ENCODE results near the gene TOP1.

TOP1 gene

GRCh38 chr20:41005361-41005729 is 23.3 kb upstream of the TOP1 start:
- Histone ChIP-seq H3K27ac (ENCODE audit: low read depth, low read length) (no peak overlapping the region), H3K4me3 (ENCODE audit: low read depth in 1 of 2, low read length in 2 of 2) (no peak overlapping the region), H3K36me3 (ENCODE audit: insufficient read depth, low read length) (no peaks in the 10 kb centered on the region), H3K9me3 (ENCODE audit: low read length) (no peaks in the 10 kb centered on the region), H3K9ac (ENCODE audit: low read length) (no peak overlapping the region), H3K27me3 (ENCODE audit: control insufficient read depth in 1 of 2, insufficient read depth in 2 of 2, low read length in 2 of 2) (no peaks in the 10 kb centered on the region), H3K4me1 (ENCODE audit: insufficient read depth, low read length) (peaks cover 19% of the 10 kb centered on the region)

- Histone ChIP-seq H3K27me3 (ENCODE audit: control insufficient read depth in 1 of 2, insufficient read depth in 2 of 2, low read length in 2 of 2) (no peaks in the 10 kb centered on the region), H3K4me3 (ENCODE audit: low read depth in 1 of 2, low read length in 2 of 2) (no peak overlapping the region), H3K9me3 (ENCODE audit: low read length) (no peaks in the 10 kb centered on the region), H3K9ac (ENCODE audit: low read length) (no peak overlapping the region), H3K36me3 (ENCODE audit: insufficient read depth, low read length) (no peaks in the 10 kb centered on the region), H3K27ac (ENCODE audit: low read depth, low read length) (no peak overlapping the region), H3K4me1 (ENCODE audit: insufficient read depth, low read length) (peaks cover 19% of the 10 kb centered on the region)
Measured at GRCh38 chr20:41006126-41006935, 22.3 kb upstream of the TOP1 start.

DNA sequence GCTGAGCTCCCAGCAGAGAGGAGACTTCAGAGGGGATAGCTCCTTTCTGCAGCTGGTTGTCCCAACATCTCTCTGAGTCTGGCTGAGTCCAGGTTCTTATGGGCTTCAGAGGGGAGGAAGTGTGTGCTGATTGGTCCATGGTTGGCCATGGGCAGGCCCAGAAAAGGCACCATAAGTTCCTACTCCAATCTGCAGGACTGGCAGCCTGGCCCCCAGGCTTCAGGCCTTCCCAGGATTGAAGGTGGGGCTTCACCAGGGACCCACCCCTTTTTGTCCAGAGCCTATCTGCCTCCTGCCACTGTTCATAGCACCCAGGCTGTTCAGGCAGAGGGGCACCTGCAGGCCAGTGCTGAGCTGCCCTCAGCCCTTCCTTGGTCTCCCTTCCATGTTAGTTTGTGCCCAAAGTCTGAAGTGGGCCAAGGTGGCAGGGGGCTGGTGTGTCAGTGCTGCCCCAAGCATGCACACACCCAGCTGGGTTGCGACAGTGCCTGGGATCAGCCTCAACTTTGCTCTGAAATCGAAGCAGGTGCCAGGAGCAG is 21.6 kb upstream of the TOP1 start:
- Histone ChIP-seq H3K4me3 (ENCODE audit: low read depth in 1 of 2, low read length in 2 of 2) (no peak overlapping the region), H3K9ac (ENCODE audit: low read length) (no peak overlapping the region), H3K27me3 (ENCODE audit: control insufficient read depth in 1 of 2, insufficient read depth in 2 of 2, low read length in 2 of 2) (no peaks in the 10 kb centered on the region), H3K36me3 (ENCODE audit: insufficient read depth, low read length) (no peaks in the 10 kb centered on the region), H3K9me3 (ENCODE audit: low read length) (no peaks in the 10 kb centered on the region), H3K4me1 (ENCODE audit: insufficient read depth, low read length) (peaks cover 19% of the 10 kb centered on the region), H3K27ac (ENCODE audit: low read depth, low read length) (no peak overlapping the region)

- H3K9ac ChIP-seq (ENCODE audit: low read length) = no peak overlapping the region
- no peak overlapping the region for H3K27ac ChIP-seq (ENCODE audit: low read depth, low read length)
- no peaks in the 10 kb centered on the region for H3K27me3 ChIP-seq (ENCODE audit: control insufficient read depth in 1 of 2, insufficient read depth in 2 of 2, low read length in 2 of 2)
- H3K36me3 ChIP-seq (ENCODE audit: insufficient read depth, low read length) = no peaks in the 10 kb centered on the region
- H3K4me3 ChIP-seq (ENCODE audit: low read depth in 1 of 2, low read length in 2 of 2) = no peak overlapping the region
- H3K9me3 ChIP-seq (ENCODE audit: low read length) = no peaks in the 10 kb centered on the region
- H3K4me1 ChIP-seq (ENCODE audit: insufficient read depth, low read length) = peaks cover 22% of the 10 kb centered on the region
Measured at GRCh38 chr20:41007481-41007880, 21.1 kb upstream of the TOP1 start.

DNA sequence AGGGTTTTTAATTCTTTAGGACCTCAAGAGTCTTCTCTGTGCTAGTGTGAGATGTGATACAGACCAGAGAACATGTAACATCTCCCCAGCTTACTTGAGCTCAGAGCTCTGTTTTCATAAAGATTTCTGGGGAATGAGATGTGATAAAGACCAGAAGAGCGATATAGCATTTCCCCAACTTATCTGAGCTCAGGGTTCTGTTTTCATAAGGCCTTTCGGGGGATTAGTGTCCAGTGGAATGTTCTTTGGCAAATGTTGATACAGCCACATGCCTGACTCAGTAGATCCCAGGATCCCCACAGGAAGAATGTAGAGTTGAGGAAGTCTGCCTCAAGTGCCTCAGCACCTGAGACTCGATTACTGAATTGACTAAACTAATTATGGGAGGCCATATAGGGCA is 18.7 kb upstream of the TOP1 start:
- H3K27me3 ChIP-seq (ENCODE audit: control insufficient read depth in 1 of 2, insufficient read depth in 2 of 2, low read length in 2 of 2) = no peaks in the 10 kb centered on the region
- H3K4me3 ChIP-seq (ENCODE audit: low read depth in 1 of 2, low read length in 2 of 2) = no peak overlapping the region
- H3K9ac ChIP-seq (ENCODE audit: low read length) = no peak overlapping the region
- no peaks in the 10 kb centered on the region for H3K36me3 ChIP-seq (ENCODE audit: insufficient read depth, low read length)
- no peaks in the 10 kb centered on the region for H3K9me3 ChIP-seq (ENCODE audit: low read length)
- H3K4me1 ChIP-seq (ENCODE audit: insufficient read depth, low read length) = peaks cover 21% of the 10 kb centered on the region
- no peak overlapping the region for H3K27ac ChIP-seq (ENCODE audit: low read depth, low read length)

DNA sequence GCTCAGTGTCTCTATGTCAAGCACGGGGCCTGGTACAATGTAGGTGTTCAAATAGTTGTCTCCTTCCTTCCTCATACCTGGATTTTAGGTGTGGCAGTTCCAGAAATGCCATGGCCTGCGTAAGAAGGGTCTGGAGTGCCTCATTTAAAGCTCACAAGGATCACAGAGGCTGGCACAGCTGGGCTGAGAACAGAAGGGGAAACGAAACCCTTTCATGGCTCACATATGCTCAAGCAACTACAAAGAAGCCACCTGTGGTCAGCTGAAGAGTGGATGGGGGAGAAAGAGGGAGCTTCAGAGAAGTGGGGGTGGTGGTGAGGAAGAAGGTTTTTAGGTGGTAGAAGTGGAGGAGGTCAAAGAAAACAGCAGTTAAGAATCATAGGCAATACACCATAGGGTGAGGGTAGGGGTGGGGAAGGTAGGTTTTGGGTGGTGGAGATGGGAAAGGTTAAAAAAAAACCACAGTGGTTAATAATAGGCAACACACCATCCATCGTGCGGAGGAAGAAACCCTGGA is 17.0 kb upstream of the TOP1 start:
- Histone ChIP-seq H3K9ac (ENCODE audit: low read length) (no peak overlapping the region), H3K36me3 (ENCODE audit: insufficient read depth, low read length) (no peaks in the 10 kb centered on the region), H3K4me1 (ENCODE audit: insufficient read depth, low read length) (peaks cover 8% of the 10 kb centered on the region), H3K27me3 (ENCODE audit: control insufficient read depth in 1 of 2, insufficient read depth in 2 of 2, low read length in 2 of 2) (no peaks in the 10 kb centered on the region), H3K27ac (ENCODE audit: low read depth, low read length) (no peak overlapping the region), H3K4me3 (ENCODE audit: low read depth in 1 of 2, low read length in 2 of 2) (no peak overlapping the region), H3K9me3 (ENCODE audit: low read length) (no peaks in the 10 kb centered on the region)

DNA sequence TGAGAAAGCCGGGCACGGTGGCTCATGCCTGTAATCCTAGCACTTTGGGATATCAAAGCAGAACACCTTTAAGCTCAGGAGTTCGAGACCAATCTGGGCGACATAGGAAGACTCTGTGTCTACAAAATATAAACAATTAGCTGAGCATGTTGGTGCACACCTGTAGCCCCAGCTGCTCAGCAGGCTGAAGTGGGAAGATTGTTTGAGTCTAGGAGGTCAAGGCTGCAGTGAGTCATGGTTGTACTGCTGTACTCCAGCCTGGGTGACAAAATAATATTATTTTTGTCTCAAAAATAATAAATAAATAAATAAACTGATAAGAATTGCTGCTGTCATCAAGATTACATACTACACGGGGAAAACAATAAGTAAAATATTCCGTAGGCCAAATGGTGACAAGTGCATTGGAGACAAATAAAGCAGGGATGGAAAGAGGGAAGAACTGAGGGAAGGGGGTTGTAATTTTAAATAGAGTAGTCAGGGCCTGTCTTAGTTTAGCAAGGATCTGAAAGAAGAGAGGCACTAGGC is 14.0 kb upstream of the TOP1 start:
- Histone ChIP-seq H3K4me3 (ENCODE audit: low read depth in 1 of 2, low read length in 2 of 2) (no peak overlapping the region), H3K27ac (ENCODE audit: low read depth, low read length) (no peak overlapping the region), H3K4me1 (ENCODE audit: insufficient read depth, low read length) (peaks cover 8% of the 10 kb centered on the region), H3K27me3 (ENCODE audit: control insufficient read depth in 1 of 2, insufficient read depth in 2 of 2, low read length in 2 of 2) (no peaks in the 10 kb centered on the region), H3K9me3 (ENCODE audit: low read length) (no peaks in the 10 kb centered on the region), H3K9ac (ENCODE audit: low read length) (no peak overlapping the region), H3K36me3 (ENCODE audit: insufficient read depth, low read length) (no peaks in the 10 kb centered on the region)

- H3K9me3 ChIP-seq (ENCODE audit: low read length) = no peaks in the 10 kb centered on the region
- H3K4me3 ChIP-seq (ENCODE audit: low read depth in 1 of 2, low read length in 2 of 2) = no peak overlapping the region
- no peak overlapping the region for H3K9ac ChIP-seq (ENCODE audit: low read length)
- no peak overlapping the region for H3K27ac ChIP-seq (ENCODE audit: low read depth, low read length)
- peaks cover 0 to 4% of the 10 kb centered on the region in 2 donors for H3K27me3 ChIP-seq (ENCODE audit: control insufficient read depth in 1 of 2, insufficient read depth in 2 of 2, low read length in 2 of 2)
- H3K36me3 ChIP-seq (ENCODE audit: insufficient read depth, low read length) = no peaks in the 10 kb centered on the region
- H3K4me1 ChIP-seq (ENCODE audit: insufficient read depth, low read length) = peaks cover 5% of the 10 kb centered on the region
Measured at GRCh38 chr20:41017448-41018042, 11.1 kb upstream of the TOP1 start.

DNA sequence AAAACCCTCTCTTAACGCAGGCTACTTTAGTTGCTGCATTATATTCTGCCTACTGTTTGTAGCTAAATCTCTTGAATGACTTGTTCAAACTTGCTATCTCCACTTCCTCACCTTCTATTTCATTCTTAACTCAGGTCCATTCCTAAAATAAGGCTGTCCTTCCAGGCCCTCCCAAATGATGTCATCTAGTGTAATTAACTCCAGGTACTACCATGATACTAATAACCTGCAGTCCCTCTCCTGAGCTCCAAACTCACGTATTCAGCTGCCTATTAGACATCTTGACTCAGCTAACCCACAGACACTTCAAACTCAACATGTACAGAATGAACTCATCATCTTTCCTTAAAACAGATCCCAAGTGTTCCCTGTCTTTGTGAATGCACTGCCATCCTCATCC is 10.5 kb upstream of the TOP1 start:
- H3K9me3 ChIP-seq (ENCODE audit: low read length) = no peaks in the 10 kb centered on the region
- no peaks in the 10 kb centered on the region for H3K4me1 ChIP-seq (ENCODE audit: insufficient read depth, low read length)
- no peaks in the 10 kb centered on the region for H3K36me3 ChIP-seq (ENCODE audit: insufficient read depth, low read length)
- no peak overlapping the region for H3K4me3 ChIP-seq (ENCODE audit: low read depth in 1 of 2, low read length in 2 of 2)
- no peak overlapping the region for H3K9ac ChIP-seq (ENCODE audit: low read length)
- no peak overlapping the region for H3K27ac ChIP-seq (ENCODE audit: low read depth, low read length)
- H3K27me3 ChIP-seq (ENCODE audit: control insufficient read depth in 1 of 2, insufficient read depth in 2 of 2, low read length in 2 of 2) = peaks cover 0 to 4% of the 10 kb centered on the region in 2 donors

DNA sequence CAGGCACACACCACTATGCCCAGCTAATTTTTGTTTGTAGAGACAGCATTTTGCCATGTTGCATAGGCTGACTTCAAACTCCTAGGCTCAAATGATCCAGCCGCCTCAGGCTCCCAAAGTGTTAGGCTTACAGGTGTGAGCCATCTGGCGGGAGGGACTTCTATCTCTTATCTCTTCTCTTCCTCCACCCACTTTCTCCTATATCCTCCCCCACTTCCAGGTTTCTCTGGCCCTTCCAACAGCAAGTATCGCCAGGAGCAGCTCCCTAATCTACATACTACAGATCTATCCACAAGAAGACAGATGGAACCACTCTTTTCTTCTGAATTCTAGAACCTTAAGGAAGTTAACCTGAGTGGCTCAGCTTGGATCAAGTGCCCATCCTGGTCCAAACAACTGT is 5.1 kb upstream of the TOP1 start:
- H3K9ac ChIP-seq (ENCODE audit: low read length) = no peak overlapping the region
- H3K9me3 ChIP-seq (ENCODE audit: low read length) = no peaks in the 10 kb centered on the region
- H3K27me3 ChIP-seq (ENCODE audit: control insufficient read depth in 1 of 2, insufficient read depth in 2 of 2, low read length in 2 of 2) = peaks cover 0 to 4% of the 10 kb centered on the region in 2 donors
- no peak overlapping the region for H3K27ac ChIP-seq (ENCODE audit: low read depth, low read length)
- no peak overlapping the region for H3K4me3 ChIP-seq (ENCODE audit: low read depth in 1 of 2, low read length in 2 of 2)
- peaks cover 4% of the 10 kb centered on the region for H3K4me1 ChIP-seq (ENCODE audit: insufficient read depth, low read length)
- no peaks in the 10 kb centered on the region for H3K36me3 ChIP-seq (ENCODE audit: insufficient read depth, low read length)

- Histone ChIP-seq H3K27me3 (ENCODE audit: control insufficient read depth in 1 of 2, insufficient read depth in 2 of 2, low read length in 2 of 2) (no peaks in the 10 kb centered on the region), H3K27ac (ENCODE audit: low read depth, low read length) (no peak overlapping the region), H3K9ac (ENCODE audit: low read length) (no peak overlapping the region), H3K4me3 (ENCODE audit: low read depth in 1 of 2, low read length in 2 of 2) (no peak overlapping the region), H3K9me3 (ENCODE audit: low read length) (no peaks in the 10 kb centered on the region), H3K36me3 (ENCODE audit: insufficient read depth, low read length) (no peaks in the 10 kb centered on the region), H3K4me1 (ENCODE audit: insufficient read depth, low read length) (peaks cover 26% of the 10 kb centered on the region)
Measured at GRCh38 chr20:41027366-41027765, 1.3 kb upstream of the TOP1 start.

All from muscle layer of colon (tissue), 2 donors.